ENCODE measurements around the gene NTSR2.

NTSR2 gene

DNA sequence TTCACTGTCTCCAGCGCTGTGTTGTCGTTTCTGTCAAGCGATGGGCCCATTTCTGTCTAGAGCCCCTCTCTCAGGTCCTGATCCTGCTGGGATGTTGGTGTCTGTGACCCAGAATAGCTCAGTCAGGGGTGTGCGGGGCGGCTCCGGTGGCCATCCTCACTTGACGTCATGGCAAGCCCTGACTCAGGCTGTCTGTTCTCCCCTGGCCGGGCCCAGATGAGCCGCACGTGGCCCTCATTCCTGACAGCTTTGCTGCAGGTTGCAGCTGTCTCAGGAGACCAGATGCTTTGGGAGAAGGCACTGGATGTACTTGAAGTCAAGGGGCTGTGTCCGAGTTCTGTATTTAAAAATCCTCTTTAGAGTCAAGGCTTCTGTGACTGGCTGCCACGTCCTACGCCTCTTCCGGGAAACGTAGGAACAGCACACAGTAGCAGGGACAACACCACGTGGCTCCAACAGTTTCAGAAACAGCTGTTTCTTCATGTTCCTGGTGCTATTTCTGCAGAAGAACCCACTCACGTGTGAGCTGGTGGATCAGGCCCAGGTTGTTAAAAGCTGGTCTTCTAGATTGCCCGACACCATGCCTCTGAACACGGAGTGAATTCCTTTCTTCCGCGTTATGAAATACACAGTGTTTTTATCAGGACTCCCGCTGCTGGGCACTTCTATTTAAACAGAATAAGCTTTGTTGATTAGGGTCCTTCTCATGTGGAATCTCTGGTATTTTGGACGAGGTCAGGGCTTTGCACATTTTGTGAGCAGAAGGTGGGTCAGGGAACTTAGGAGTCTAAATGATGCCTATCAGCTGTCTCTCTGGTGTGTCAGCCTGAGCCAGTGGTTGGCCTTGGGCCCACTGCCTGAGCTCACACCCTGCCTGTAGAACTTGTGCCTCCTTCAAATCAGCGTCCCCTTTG is 28.3 kb upstream of the NTSR2 start:
- DNase-seq: no peak

DNA sequence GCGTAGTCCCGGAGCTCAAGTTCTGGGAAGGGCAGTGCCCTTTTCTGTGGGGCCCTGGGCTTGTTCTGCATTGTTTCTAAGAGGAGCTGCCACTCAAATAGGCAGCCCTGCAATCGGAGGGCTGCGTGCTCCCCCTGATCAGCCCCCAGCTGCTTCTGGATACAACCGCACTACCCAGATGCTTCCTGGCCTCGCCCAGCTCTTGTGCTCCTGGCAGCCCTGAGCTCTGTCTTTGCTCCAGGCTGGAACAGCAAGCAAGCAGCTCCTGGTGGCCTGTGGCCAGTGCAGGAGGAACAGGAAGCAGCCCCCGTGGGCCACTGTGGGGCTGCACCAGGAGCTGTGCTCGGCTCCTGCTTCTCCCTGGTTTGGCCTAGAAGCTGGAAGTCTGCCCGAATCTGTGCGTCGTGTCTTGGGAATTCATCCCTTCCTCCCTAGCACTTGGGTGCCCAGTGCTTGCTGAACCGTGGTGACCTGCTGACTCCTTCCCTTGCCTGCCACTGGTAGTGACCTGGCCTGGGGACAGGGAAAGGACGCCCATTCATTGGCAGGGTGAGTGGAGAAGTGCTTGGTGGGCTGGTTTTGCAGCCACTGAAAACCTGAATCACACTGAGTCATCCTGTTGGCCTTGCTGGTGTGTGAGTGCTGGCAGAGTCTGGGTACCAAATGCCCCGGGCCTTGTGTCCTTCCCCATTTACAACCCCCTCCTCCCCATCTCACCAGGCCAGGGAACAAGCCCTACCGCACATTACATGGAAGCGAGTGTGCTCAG is 27.3 kb upstream of the NTSR2 start:
- DNase-seq: no peak

DNA sequence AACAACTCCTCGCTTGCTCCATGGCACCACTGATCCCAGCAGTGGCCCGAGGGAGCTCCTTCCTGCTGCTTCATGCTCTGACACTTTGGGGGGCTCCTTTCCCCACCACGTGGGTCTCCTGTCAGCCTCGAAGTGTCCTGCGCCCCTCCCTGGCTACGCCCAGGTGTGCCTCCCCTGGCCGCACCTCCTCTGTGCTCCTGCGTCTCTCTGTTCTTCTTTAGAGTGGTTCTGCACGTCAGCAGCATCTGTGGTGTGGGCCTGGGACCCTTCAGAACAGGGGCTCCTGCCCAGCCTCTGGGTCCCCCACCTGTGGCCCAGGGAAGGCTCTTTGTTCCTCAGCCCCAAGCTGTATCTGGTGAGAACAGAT is 26.7 kb upstream of the NTSR2 start:
- no peak for DNase-seq

DNA sequence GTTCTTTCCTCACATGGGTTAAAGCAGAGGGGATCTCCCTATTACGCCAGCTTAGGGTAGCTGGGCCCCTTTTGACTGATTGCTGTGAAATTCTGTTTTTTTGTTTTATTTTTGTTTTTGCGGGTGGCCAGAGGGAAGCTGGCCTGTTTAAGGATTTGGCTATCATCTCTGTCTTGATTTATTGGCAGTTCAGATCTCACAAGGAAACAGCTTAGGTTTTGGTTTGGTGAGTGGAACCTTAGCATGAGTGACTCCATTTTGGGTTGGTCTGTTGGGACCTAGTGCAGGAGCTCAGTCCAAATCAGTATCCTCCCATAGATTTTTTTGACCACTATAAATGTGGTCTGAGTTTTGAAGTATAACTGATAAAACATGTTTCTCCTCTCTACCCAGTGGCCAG is 25.6 kb upstream of the NTSR2 start:
- DNase-seq: no peak

DNA sequence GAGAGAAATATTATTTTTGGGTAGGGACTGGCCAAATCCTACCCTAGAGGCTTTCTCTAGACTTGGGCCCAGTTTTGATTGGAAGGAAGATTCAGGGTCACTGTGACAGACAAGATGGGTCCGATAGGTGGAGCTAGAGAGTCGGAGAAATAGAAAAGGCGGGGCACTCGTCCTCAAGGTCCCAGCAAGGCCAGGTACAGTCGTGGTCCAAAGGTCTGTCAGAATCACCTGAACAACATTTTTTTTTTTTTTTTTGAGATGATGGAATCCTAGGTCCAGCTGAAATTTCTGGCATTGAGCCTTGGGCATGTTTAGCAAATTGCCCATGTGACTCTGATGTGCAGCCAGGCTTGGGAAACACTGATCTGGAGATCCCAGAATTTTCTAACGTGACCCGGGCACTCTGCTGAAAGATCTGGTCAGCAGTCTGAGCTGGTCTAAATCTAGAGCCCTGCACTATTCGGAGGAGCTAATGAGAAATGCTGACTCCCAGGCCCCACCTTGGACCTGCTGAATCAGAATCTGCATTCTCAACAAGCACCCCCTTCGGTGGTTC is 23.0 kb upstream of the NTSR2 start:
- peak; percentile 79 for DNase-seq

DNA sequence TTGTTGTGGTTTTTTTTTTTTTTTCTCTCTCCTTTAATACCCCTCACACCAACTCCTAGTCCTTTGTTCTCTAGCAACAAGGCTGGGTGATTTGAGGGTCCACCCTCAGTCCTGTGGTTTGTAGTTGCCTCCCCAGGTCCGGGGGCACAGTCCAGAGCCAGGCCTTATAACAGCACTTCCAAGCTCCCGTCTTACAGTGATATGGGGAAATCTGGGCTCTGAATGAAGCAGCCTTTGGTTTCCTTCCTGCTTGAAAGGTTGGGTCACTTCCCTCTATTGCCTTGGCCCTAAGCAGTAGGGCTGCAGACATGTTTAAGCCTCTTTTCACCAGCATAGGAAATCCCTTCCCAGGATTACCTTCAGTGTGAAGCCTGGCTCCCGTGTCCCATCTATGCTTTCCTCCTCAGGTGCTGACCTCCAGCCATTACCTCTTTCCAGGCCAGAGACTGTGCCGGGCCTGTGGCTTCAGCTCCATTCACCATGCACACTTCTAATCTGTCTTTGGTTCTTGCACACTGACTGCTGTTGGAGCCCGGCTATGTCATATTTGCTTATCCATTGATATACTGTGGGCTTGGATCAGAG is 21.2 kb upstream of the NTSR2 start:
- no peak for DNase-seq

DNA sequence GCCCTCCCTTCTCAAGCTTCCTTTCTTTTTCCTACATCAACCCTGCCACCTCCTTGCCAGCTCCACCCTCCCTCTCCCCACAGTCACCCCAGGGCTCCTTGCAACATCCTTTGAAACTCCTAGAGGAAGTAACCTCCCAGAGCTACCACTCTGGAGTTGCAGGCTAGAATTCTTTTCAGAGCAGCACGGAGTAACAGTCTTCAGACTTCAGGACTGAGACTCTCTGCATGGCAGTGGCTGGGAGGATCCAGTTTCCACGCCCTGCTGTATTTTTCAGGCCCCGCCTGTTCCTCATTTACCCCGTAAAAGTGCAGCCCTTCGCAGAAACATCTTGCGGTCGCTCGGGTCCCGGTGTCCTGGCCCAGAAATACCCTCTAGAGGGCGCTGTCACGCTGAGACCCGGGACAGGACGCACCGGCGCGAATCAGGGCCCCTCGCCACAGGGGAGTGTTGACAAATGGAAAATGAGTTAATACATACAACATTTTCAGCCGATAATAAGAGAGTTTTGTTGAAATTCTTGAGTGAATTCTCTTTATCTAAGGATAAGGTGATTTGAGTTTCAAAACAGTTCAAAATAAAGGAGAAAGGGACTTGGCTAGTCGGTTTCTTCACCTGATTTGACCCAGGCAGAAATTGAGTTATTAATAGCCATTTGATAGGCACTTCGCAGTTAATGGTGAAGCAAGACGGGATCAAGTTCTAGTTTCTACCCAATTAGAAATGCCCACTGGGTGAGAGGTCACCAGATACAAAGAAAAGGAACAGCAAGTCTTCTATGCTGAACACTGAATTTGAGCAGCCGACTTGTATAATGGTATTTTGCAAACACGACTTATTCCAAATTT is 18.5 kb upstream of the NTSR2 start:
- DNase-seq: no peak

DNA sequence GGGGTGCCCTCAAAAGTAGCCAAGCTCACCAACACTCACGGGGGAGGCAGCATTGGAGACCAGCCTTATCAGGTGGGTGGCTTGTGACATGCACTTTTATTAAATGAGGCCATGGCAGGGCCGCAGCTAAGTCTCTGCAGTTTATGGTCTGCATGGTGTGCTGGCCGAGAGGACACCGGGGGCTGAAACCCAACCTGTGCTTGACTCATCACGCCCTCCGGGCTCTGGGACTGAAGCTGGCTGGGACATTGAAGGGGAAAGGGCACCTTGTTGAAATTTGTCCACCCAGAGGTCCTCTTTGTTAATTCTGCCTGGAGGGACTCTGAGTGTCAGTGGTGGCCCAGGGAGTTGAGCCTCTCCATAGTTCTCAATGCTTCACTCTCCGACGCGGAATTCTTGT is 17.7 kb upstream of the NTSR2 start:
- DNase-seq: no peak

DNA sequence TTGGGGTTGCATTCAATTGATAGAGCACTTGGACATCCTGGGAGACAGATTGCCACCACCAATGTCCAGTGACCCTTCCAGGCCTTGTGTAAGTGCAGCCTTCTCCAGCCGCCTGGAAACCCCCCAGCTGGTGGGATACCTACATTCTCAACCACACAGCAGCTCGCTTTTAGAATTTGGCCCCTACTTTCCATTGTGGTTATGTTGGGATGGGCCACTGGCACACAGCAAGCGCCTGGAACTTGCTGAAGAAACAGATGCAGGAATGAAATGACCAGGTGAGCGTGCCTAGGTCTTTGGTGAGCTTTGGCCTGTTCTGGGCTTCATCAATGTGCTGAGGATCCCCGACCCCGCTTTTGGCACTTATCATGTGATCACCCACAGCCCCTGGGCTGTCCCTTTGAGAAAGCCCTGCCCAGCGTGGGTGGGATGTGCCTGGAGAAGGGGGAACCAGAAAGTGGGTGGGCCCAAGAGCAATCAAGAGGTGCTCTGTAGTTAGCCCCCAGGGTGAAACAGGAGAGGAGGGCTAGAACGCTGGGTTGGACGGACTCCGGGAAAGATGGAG is 16.0 kb upstream of the NTSR2 start:
- no peak for DNase-seq

DNA sequence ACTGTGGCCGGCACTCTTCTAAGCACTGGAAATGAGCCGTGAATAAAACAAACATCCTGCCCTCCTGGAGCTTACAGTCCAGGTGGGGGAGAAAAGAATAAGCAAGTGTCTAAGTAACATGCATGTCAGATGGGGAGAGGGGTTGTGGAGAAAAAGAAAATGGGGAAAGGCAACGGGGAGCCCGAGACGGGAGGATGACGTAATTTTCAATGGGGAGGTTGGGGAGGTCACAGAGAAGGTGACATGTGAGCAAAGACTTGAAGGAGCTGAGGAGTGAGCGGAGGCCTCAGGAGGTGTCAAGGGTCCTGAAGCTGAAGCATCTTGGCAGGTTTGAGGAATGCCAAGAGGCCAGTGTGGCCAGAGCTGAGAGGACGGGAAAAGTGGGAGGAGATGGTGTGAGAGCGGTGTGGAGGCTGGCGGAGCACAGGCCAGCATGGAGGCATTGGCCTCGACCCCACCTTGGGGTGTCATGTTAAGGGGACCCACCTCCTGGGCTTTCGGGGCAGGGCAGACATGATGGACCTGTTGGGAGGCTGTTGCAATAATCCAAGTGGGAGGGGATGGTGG is 15.0 kb upstream of the NTSR2 start:
- no peak for DNase-seq

DNA sequence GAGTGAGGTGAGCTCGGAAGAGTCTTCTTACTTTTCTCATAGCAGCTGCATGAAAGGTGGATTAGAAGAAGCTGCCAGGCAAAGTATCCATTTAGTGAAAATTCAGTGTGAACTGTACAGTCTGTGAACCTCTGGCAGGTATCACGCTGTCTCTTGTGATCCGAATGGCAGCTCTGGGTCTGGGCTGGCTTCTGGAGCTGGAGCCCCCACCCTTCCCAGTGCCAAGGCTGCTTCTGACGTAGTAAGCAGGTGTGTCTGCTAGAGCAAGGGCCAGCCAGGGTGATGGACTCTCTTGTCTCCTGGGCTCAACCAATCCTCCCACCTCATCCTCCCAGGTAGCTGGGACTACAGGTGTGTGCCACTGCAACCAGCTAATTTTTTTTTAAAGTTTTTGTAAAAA is 14.0 kb upstream of the NTSR2 start:
- no peak for DNase-seq

DNA sequence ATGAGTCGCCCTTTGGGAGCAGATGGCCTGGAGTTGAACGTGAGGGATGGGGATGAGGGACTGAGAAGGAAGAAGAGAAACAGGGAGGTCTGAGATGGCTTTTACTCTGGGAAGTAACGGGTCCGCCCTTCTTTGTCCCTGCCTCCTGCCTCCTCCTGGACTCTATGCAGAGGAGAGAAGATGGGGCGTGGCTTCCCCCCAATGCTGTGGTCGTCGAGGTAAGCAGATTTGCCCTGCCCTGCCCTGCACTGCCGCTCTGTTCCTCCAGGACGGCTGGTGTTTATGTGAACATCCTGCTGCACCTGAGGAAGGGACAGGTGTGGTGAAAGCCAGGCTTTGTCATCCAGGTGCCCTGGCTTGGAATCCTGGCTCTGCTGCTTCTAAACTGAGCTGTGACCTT is 13.5 kb upstream of the NTSR2 start:
- no peak for DNase-seq

DNA sequence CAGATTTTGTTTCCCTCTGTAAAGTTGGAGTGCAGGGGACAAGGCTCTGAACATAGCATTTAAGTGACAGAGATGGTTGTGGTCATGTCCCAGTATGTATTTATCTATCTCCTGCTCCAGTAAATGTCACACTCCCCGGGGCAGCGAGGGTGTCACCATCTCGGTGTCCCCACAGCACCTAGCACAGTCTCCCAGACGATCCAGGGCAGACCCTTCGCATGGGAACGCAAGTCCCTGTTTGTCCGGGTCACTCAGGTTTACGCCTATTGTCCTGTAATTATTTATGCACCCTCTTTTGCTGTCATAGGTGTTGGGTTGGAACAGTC is 12.6 kb upstream of the NTSR2 start:
- DNase-seq: no peak

DNA sequence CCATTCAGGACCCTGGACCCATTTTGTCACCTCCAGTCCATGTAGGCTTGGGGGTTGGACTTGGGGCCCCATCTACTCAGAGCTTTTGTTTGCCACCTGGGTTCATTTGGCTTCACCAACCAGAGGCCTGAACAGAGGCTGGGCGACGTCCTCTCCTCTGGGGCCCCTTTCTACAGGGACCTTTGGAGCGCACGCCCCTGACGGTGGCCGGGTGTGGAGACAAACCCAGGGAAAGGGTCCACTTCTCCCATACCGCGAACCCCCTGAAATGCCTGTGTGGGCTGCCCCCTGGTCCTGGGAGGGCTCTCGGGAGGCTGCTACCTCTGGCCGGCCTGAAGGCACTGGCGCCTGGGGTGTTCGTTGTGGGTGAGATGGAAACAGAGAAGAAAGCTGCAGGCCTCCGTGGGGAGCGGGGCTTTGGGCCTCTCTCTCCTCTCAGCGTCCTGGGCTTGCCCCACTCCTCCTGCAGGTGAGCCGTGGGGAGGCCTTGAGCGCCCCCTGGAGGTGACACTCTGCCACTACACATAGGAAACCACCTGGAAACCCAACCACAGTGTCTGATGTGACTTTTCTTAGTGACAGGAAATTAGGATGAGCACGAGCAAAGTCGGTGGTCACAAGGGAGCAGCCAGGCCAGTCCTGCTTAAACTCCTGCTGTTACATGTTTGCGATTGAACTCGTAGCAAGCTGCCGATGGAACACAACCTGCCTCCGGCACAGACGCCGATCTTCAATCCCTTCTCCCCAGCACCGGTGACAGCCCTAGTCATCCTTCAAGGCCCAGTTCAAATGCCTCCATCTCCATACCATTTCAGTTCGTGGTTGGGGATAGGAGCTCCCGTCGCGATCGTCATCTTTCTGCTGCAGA is 12.0 kb upstream of the NTSR2 start:
- peak; percentile 17 for DNase-seq

DNA sequence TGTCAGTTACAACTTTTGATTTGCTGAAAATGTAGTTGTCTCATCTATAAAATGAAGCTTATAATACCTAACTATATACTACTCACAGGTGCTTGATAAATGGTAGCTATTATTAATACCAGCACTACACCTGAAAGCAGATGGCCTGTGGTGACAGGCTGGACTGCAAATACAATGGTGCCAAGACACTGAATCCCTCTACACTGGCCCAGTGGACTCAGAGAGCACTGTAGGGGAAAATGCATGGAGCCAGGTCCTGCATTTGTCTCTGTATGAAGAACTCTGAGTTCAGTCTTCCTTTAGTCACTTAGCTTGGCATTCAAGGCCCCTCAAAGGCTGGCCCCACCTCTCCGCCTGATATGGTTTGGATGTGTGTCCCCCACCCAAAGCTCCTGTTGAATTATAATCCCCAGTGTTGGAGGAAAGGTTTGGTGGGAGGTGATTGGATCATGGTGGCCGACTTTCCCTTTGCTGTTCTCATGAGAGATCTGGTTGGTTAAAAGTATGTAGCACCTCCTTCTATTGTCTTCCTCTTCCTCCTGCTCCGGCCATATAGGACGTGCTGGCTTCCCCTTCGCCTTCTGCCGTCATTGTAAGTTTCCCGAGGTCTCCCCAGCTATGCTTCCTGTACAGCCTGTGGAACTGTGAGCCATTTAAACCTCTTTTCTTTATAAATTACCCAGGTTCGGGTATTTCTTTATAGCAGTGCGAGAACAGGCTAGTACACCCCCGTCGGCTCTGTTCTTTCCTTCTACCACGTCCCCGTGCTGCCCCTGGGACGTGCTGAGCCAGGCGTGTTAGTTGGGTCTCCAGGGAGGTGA is 11.1 kb upstream of the NTSR2 start:
- no peak for DNase-seq

DNA sequence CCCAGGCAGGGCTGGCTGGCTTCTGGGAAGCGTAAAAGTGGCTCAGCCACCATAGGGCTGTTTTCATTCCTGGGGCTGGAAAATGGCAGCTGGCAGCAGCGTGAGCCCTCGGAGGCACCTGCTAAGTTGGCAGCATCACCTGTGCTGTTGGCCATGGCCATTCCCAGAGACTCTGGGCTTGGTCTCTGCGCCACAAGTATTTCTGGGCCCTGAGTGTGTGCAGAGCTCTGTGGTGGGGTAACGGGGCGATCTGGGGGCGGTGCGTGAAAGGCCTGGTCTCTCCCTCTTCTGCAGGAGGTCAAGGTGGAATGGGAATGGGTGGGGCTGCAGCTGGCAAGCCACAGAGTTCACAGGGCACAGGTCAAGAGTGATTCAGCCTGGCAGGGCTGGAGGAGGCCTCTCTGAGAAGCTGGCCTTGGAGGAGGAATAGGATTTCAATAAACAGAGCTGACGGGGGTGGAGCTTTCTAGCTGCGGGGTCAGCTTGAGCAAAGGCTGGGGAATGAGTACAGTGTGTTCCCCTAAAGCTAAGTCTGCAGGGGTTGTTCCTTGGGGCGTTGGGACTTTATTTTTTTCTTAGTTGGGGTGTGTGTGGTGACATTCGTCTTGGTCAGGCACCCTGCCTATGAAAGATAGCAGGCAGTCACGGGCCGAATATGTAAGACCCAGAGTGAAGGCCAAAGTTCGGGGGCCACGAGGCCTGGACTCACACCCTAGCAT is 10.3 kb upstream of the NTSR2 start:
- DNase-seq: no peak

DNA sequence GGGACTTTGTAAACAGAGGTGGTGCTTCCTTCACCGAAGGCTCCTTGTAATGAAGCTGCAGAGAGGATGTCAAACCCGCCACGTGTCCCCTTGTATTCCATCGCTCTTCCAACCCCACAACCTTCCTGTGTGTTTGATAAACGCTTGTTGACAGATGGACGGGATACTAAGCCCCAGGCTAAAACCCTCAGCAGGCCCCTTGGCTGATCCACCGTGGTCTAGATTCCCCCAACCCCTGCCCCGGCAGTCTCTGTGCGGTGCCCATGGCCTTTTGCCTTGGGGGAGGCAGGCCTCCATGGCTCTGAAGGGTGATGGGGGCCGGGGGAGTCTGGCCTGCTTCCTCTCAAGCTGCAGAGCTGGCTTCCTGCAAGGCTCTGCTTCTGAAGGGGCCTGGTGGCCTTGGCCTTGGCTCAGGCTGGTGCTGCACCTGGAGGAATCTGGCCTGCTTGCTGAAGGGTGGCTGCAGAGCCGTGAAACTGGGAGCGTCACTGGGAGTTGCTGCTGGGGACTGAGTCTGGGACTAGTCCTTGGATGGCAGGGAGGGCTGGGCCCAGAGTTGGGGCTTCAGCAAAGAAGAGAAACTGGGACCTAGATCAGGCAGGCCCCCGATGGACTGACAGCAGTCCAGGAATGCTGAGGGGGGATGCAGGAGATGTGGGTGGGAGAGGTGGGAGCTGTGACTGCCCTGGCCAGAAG is 9.6 kb upstream of the NTSR2 start:
- DNase-seq: no peak

DNA sequence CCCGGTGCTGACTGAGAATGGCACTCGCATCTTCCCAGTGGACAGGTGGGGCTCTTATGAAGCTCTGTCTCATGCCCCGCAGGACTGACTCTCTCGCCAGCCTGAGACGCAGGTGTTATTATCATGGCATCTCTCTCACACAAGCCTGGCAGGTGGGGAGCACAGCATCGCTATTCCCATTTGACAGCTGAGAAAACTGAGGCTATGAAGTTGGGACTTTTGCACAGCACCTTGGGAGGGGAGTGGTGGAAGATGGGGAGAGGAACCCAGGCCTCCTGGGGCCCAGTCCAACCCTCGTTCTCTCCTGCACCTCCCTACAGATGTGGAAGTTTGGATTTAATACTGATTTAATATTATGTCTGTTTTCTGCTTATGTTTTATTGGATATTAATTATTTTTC is 9.0 kb upstream of the NTSR2 start:
- DNase-seq: no peak
